Naive thymus-derived CD8-positive, alpha-beta T cell (primary cell): ENCODE data around the gene CEP120. TPM values are rescaled to one million over a fixed set of nuclear protein-coding genes. Genes with fewer than 3 reads are reported as not detected.
"Not testable (repeated sequence)": the region's sequence is repeated elsewhere in the genome, so short reads cannot be mapped to it uniquely, and the experiment has no call there.

Source experiments
- ATAC-seq, 2 donors: fragments of 150-1000 bp; cut with Tn5 transposase in 1 of 2; sonication (Bioruptor Pico), chemical (Tn5 transposase) in 1 of 2; 1 replicate in 1 of 2; 2 replicates in 1 of 2; pipeline ENCODE4 v1.10.0; 2021; ENCODE audit warnings: mild to moderate bottlenecking in 2 of 2, moderate library complexity in 2 of 2
- POLR2A ChIA-PET: fragments of 350-600 bp; sonication (Branson Sonifier 250); formaldehyde crosslinking; loops from one replicate; lab custom pipeline; 2021; ENCODE audit warnings: antibody characterized with exemption; lab: Charles Lee
- DNase-seq, 10 donors: peaks; one replicate each; pipeline versions ENCODE4 v3.0.0 to v3.0.0-alpha.2; 2020 to 2022
- H3K27ac Mint-ChIP-seq, 10 donors: one replicate each; pipeline ENCODE4 v1.8.0; 2020 to 2022; ENCODE audit warnings: mild to moderate bottlenecking in 10 of 10, mixed read lengths in 10 of 10, moderate library complexity in 4 of 10, inconsistent platforms in 1 of 10
- H3K27me3 Mint-ChIP-seq, 5 donors: one replicate each; pipeline ENCODE4 v1.8.0; 2021 to 2022; ENCODE audit warnings: mixed read lengths in 5 of 5
- H3K36me3 Mint-ChIP-seq, 3 donors: one replicate each; pipeline ENCODE4 v1.8.0; 2020 to 2022; ENCODE audit warnings: mixed read lengths in 3 of 3, mild to moderate bottlenecking in 2 of 3, inconsistent platforms in 1 of 3
- H3K4me1 Mint-ChIP-seq, 4 donors: one replicate each; pipeline ENCODE4 v1.8.0; 2021 to 2022; ENCODE audit warnings: mixed read lengths in 4 of 4
- H3K4me3 Mint-ChIP-seq, 10 donors: one replicate each; pipeline ENCODE4 v1.8.0; 2020 to 2022; ENCODE audit warnings: mild to moderate bottlenecking in 10 of 10, mixed read lengths in 10 of 10, moderate library complexity in 6 of 10, inconsistent platforms in 1 of 10
- H3K9me3 Mint-ChIP-seq, 9 donors: one replicate each; pipeline ENCODE4 v1.8.0; 2020 to 2022; ENCODE audit warnings: mixed read lengths in 9 of 9, mild to moderate bottlenecking in 3 of 9, inconsistent platforms in 1 of 9, moderate library complexity in 1 of 9
- polyA plus RNA-seq, 3 donors: library from polyadenylated mRNA; unstranded; fragments of 300-500 nt; fragmentation: Illumina TruSeq; gene quantifications; one replicate each; pipeline ENCODE4 v1.2.3, GENCODE V29; 2021
- total RNA-seq, 8 experiments: library from RNA in 2 of 8; stranded (reverse) in 2 of 8; gene quantifications; one replicate each; pipeline ENCODE4 v1.2.3 and lab custom pipeline; 2021 to 2026

Gene CEP120
- total RNA-seq: 10 to 100 TPM; 68.1 to 70.6 TPM
- 10 to 100 TPM; 13.8 to 25.9 (median 22.7) TPM for polyA plus RNA-seq
- total RNA-seq (lab: John Stamatoyannopoulos, UW): 62.6 to 150 (median 124) reads per million in 6 experiments

DNA sequence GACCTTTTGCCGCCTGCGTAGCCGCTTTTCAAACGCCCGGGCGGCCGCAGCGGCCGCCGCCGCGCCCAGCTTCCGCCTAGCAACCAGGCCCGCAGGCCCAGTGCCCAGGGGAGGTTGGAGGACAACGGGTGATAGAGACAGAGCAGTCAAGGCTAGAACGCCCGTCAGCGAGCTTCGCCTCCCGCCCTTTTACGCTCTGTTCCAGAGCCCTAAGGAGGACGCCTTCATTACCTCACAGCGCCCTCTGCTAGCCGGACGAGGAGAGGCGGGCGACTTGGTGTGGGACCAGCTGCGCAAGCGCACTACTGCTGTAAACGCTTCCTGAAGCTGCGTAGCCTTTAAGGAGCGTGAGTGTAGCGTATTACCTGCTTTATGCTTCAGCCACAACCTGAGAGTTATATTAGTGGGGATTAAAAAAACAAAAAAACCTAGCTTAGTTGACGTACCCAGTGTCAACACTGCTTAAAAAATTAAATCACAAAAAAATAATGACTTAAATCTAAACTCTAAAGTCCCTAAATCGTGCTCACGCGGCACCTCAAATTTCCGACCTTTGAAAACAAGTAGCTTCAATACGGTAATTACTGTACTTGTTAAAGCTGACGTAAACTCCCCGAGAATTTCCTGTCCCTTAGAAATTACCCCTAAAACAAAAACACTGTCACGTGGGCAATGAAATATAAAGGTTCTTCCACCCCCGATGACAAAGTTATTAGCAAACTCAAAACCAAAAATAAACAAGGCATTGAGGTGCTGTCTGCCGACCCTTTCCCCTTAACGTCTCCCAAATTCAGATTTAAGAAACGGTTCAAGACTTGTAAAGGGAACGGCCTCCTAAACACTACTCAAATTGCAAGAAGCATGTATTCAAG lies at the start of gene CEP120:
CEP120 (minus strand) TSS at position 126 of the 872 bp plus-strand sequence. CDS start 405 bp downstream, outside the sequence.
- H3K27me3 Mint-ChIP-seq: no peaks in the 10 kb centered on the region
- DNase-seq (peak; percentile 87 to 99 (median 98)), ATAC-seq (peak; percentile 92 to 93)
- peaks cover 0 to 13% (median 3%) of the 10 kb centered on the region in 3 donors for H3K36me3 Mint-ChIP-seq
- H3K4me3 Mint-ChIP-seq: no peak within 1 kb of the TSS
- POLR2A ChIA-PET: interaction anchor here (0.7 to 2.6 kb wide), 24 partner anchors 9 to 1462 kb away, joined by 3 to 75 read pairs (median 4); partner anchors contain the start of genes CSNK1G3, SNX2 and SRFBP1
- H3K27ac Mint-ChIP-seq: peak within 1 kb of the TSS in 2 of 10 donors; percentile 99 to 100
- peaks cover 0 to 3% (median 0%) of the 10 kb centered on the region in 9 donors for H3K9me3 Mint-ChIP-seq
- H3K4me1 Mint-ChIP-seq: peaks cover 10 to 32% (median 16%) of the 10 kb centered on the region in 4 donors

GRCh38 chr5:123472150-123472924 lies 49.1 kb upstream of the CEP120 start:
- H3K9me3 Mint-ChIP-seq: peaks cover 0 to 14% (median 2%) of the 10 kb centered on the region in 9 donors
- DNase-seq (no peak), ATAC-seq (no peak)
- H3K4me1 Mint-ChIP-seq: no peaks in the 10 kb centered on the region
- peaks cover 0 to 19% (median 2%) of the 10 kb centered on the region in 3 donors for H3K36me3 Mint-ChIP-seq
- no peak overlapping the region for H3K27ac Mint-ChIP-seq
- POLR2A ChIA-PET: no interaction called here
- no peak overlapping the region for H3K4me3 Mint-ChIP-seq
- peaks cover 11 to 34% (median 21%) of the 10 kb centered on the region in 5 donors for H3K27me3 Mint-ChIP-seq

GRCh38 chr5:123471385-123471784 lies 48.2 kb upstream of the CEP120 start:
- ATAC-seq: no peak
- POLR2A ChIA-PET: no interaction called here
- no peak overlapping the region for H3K27ac Mint-ChIP-seq
- peaks cover 0 to 19% (median 3%) of the 10 kb centered on the region in 9 donors for H3K9me3 Mint-ChIP-seq
- H3K27me3 Mint-ChIP-seq: peaks cover 14 to 38% (median 21%) of the 10 kb centered on the region in 5 donors
- DNase-seq: no peak
- peaks cover 0 to 24% (median 2%) of the 10 kb centered on the region in 3 donors for H3K36me3 Mint-ChIP-seq
- no peaks in the 10 kb centered on the region for H3K4me1 Mint-ChIP-seq
- H3K4me3 Mint-ChIP-seq: no peak overlapping the region

DNA sequence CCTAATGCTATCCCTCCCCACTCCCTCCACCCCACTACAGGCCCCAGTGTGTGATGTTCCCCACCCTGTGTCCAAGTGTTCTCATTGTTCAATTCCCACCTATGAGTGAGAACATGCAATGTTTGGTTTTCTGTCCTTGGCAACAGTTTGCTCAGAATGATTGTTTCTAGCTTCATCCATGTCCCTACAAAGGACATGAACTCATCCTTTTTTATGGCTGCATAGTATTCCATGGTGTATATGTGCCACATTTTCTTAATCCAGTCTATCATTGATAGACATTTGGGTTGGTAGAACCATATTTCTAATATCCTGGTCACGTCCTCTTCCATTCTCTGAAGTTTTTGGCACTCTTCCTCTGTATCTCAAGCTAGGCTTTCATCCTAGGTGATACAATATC lies 43.6 kb upstream of the CEP120 start:
- Mint-ChIP-seq H3K36me3 (peaks cover 0 to 24% (median 2%) of the 10 kb centered on the region in 3 donors), H3K27me3 (peaks cover 13 to 28% (median 18%) of the 10 kb centered on the region in 5 donors), H3K9me3 (peaks cover 0 to 19% (median 3%) of the 10 kb centered on the region in 9 donors)
- ATAC-seq, DNase-seq, H3K27ac Mint-ChIP-seq, H3K4me1 Mint-ChIP-seq, H3K4me3 Mint-ChIP-seq, POLR2A ChIA-PET: not testable (repeated sequence)

DNA sequence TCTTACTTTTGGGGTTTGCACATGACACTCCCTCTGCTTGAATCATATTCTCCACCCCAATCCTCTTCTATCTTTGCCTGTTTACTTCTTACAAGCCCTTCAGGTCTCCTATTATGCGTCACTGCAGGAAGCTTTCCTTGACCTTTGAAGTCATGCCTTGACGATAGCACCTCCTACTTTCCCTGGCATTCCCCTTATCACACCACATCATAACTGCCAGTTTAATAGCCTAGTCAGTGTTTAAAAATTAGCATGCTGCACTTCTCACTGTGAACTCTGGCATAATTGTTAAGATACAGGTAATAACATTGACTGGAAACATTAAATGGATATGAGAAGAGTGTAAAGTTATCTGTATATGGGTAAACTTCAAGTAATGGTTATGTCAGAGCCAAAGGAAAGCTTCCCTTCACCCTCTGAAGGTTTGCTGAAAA lies 37.1 kb upstream of the CEP120 start:
- peak in 1 of 10 donors; percentile 0 for DNase-seq
- peak overlapping the region in 2 of 10 donors; percentile 17 to 34 for H3K27ac Mint-ChIP-seq

DNA sequence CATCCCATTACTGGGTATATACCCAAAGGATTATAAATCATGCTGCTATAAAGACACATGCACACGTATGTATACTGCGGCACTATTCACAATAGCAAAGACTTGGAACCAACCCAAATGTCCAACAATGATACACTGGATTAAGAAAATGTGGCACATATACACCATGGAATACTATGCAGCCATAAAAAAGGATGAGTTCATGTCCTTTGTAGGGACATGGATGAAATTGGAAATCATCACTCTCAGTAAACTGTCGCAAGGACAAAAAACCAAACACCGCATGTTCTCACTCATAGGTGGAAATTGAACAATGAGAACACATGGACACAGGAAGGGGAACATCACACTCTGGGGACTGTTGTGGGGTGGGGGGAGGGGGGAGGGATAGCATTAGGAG lies 35.8 kb upstream of the CEP120 start:
- H3K4me3 Mint-ChIP-seq, H3K36me3 Mint-ChIP-seq, ATAC-seq, H3K27me3 Mint-ChIP-seq, H3K27ac Mint-ChIP-seq, DNase-seq, POLR2A ChIA-PET, H3K4me1 Mint-ChIP-seq, H3K9me3 Mint-ChIP-seq: not testable (repeated sequence)

More for the DNA sequence above, 37.1 kb upstream of the CEP120 start:
- Mint-ChIP-seq H3K9me3 (peaks cover 0 to 5% (median 0%) of the 10 kb centered on the region in 9 donors), H3K4me1 (peaks cover 0 to 8% (median 5%) of the 10 kb centered on the region in 4 donors), H3K36me3 (no peaks in the 10 kb centered on the region), H3K4me3 (peak overlapping the region in 1 of 10 donors; percentile 44), H3K27me3 (peaks cover 0 to 1% (median 0%) of the 10 kb centered on the region in 5 donors)
- POLR2A ChIA-PET: no interaction called here
- ATAC-seq: peak; percentile 50 to 82

GRCh38 chr5:123456242-123456641 lies 33.0 kb upstream of the CEP120 start:
- Mint-ChIP-seq H3K36me3 (no peaks in the 10 kb centered on the region), H3K27me3 (peaks cover 0 to 7% (median 0%) of the 10 kb centered on the region in 5 donors), H3K9me3 (peaks cover 0 to 5% (median 0%) of the 10 kb centered on the region in 9 donors), H3K4me3 (no peak overlapping the region), H3K4me1 (peaks cover 0 to 8% (median 5%) of the 10 kb centered on the region in 4 donors), H3K27ac (no peak overlapping the region)
- DNase-seq (no peak), ATAC-seq (no peak)
- POLR2A ChIA-PET: no interaction called here

- DNase-seq (no peak), ATAC-seq (no peak)
- no peaks in the 10 kb centered on the region for H3K36me3 Mint-ChIP-seq
- peaks cover 0 to 7% (median 5%) of the 10 kb centered on the region in 4 donors for H3K4me1 Mint-ChIP-seq
- H3K4me3 Mint-ChIP-seq: no peak overlapping the region
- no peak overlapping the region for H3K27ac Mint-ChIP-seq
- H3K27me3 Mint-ChIP-seq: peaks cover 0 to 7% (median 0%) of the 10 kb centered on the region in 5 donors
- POLR2A ChIA-PET: no interaction called here
- peaks cover 0 to 5% (median 0%) of the 10 kb centered on the region in 9 donors for H3K9me3 Mint-ChIP-seq
Observed at GRCh38 chr5:123455640-123456039, 32.4 kb upstream of the CEP120 start.

GRCh38 chr5:123455095-123455494 lies 31.9 kb upstream of the CEP120 start:
- Mint-ChIP-seq H3K27me3 (peaks cover 0 to 7% (median 0%) of the 10 kb centered on the region in 5 donors), H3K4me3 (no peak overlapping the region), H3K36me3 (no peaks in the 10 kb centered on the region), H3K4me1 (peaks cover 0 to 2% (median 1%) of the 10 kb centered on the region in 4 donors), H3K9me3 (peaks cover 0 to 3% (median 0%) of the 10 kb centered on the region in 9 donors), H3K27ac (no peak overlapping the region)
- POLR2A ChIA-PET: no interaction called here
- DNase-seq (no peak), ATAC-seq (no peak)

DNA sequence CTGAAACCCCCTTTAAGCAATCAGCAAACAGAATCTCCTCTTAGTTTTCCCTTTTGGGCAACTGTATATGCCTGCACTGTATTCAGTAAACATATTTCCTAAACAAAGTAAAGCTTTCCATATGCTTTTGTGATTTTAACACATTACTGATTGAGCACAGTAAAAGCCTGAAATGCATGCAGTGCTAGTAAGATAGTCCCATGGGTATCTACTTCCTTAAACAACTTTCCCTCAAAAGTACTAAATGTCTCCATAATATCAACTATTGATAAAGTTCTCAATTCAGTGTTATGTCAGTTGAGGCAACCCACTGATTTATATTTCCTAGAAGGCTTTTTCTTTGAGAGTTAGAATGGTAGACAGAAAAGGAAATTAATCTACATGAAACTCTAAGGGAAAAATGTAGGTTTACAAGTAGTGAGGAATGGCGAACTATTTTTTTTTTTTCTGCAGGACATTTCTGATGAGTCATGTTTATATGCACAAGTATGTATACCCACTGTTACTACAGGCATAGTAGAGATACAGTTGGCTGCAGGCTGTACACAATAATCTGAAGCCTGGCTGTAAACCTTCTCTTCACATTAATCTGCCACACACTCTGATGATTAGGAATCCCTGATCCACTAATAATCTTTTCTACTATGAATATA lies 31.2 kb upstream of the CEP120 start:
- Mint-ChIP-seq H3K4me1 (no peaks in the 10 kb centered on the region), H3K27me3 (peaks cover 0 to 7% (median 0%) of the 10 kb centered on the region in 5 donors), H3K9me3 (peaks cover 0 to 3% (median 0%) of the 10 kb centered on the region in 9 donors), H3K4me3 (no peak overlapping the region), H3K36me3 (no peaks in the 10 kb centered on the region), H3K27ac (no peak overlapping the region)
- no peak for ATAC-seq
- no peak for DNase-seq
- POLR2A ChIA-PET: no interaction called here

GRCh38 chr5:123452401-123452800 lies 29.2 kb upstream of the CEP120 start:
- H3K27me3 Mint-ChIP-seq: peaks cover 0 to 7% (median 0%) of the 10 kb centered on the region in 5 donors
- no peaks in the 10 kb centered on the region for H3K4me1 Mint-ChIP-seq
- POLR2A ChIA-PET: no interaction called here
- H3K36me3 Mint-ChIP-seq: no peaks in the 10 kb centered on the region
- H3K9me3 Mint-ChIP-seq: no peaks in the 10 kb centered on the region
- DNase-seq (no peak), ATAC-seq (no peak)
- H3K4me3 Mint-ChIP-seq: no peak overlapping the region
- no peak overlapping the region for H3K27ac Mint-ChIP-seq

GRCh38 chr5:123451047-123451446 lies 27.8 kb upstream of the CEP120 start:
- no peak for ATAC-seq
- DNase-seq: no peak
- Mint-ChIP-seq H3K27ac (no peak overlapping the region), H3K9me3 (no peaks in the 10 kb centered on the region), H3K27me3 (peaks cover 2 to 7% (median 3%) of the 10 kb centered on the region in 5 donors), H3K36me3 (no peaks in the 10 kb centered on the region), H3K4me1 (no peaks in the 10 kb centered on the region), H3K4me3 (no peak overlapping the region)
- POLR2A ChIA-PET: no interaction called here
